Stimulated activated CD8-positive, alpha-beta memory T cell treated with anti-CD3 and anti-CD28 coated beads, Interleukin-12 subunit alpha, Interleukin-12 subunit beta, amount 100 ng/mL, for 4 hours (primary cell): ENCODE data around the gene SEC14L5.
A peak's percentile ranks its signal among the peaks of the same experiment; 100 is the strongest.
"Not testable (repeated sequence)": the region's sequence is repeated elsewhere in the genome, so short reads cannot be mapped to it uniquely, and the experiment has no call there.

Experiments used
- DNase-seq: peaks from one replicate; pipeline ENCODE4 v3.0.0-alpha.2; 2020; ENCODE audit warnings: low read depth

The SEC14L5 gene

GRCh38 chr16:5041600-5042133 is 83.5 kb downstream of the SEC14L5 start:
- no peak for DNase-seq

- DNase-seq, result no peak
These were observed 84.5 kb downstream of the SEC14L5 start for GRCh38 chr16:5042574-5043171.

- no peak for DNase-seq
These were observed 85.9 kb downstream of the SEC14L5 start for GRCh38 chr16:5044011-5044540.

GRCh38 chr16:5044581-5044980 is 86.5 kb downstream of the SEC14L5 start:
- DNase-seq, result not testable (repeated sequence)

- no peak for DNase-seq
These were observed 87.5 kb downstream of the SEC14L5 start for GRCh38 chr16:5045499-5046115.

GRCh38 chr16:5046914-5047313 is 88.8 kb downstream of the SEC14L5 start:
- DNase-seq, result no peak

- DNase-seq, result no peak
These were observed 97.0 kb downstream of the SEC14L5 start for GRCh38 chr16:5054876-5055865.

- peak; percentile 3 for DNase-seq
These were observed 98.2 kb downstream of the SEC14L5 start for GRCh38 chr16:5056352-5056751.

GRCh38 chr16:5058476-5058875 is 100.3 kb downstream of the SEC14L5 start:
- no peak for DNase-seq

- no peak for DNase-seq
These were observed 101.4 kb downstream of the SEC14L5 start for GRCh38 chr16:5059386-5060072.

GRCh38 chr16:5060073-5060641 is 102.0 kb downstream of the SEC14L5 start:
- no peak for DNase-seq

- no peak for DNase-seq
These were observed 103.9 kb downstream of the SEC14L5 start for GRCh38 chr16:5062051-5062450.

- no peak for DNase-seq
These were observed 104.9 kb downstream of the SEC14L5 start for GRCh38 chr16:5062790-5063765.

- no peak for DNase-seq
These were observed 106.8 kb downstream of the SEC14L5 start for GRCh38 chr16:5064915-5065314.

- no peak for DNase-seq
These were observed 107.2 kb downstream of the SEC14L5 start for GRCh38 chr16:5065326-5065725.

GRCh38 chr16:5065813-5066212 is 107.7 kb downstream of the SEC14L5 start, which contains the start of gene C16orf89:
C16orf89 (minus strand) TSS chr16:5065956; CDS start chr16:5065908, 48 bp downstream.
- no peak for DNase-seq

- DNase-seq, result no peak
These were observed 108.4 kb downstream of the SEC14L5 start for GRCh38 chr16:5066511-5066910.
